NCI-H2081 (cell line): ENCODE data around the gene PTPRN2.

Experiments used
- DNase-seq, 2 experiments: peaks; one replicate each; lab custom pipeline; 2025; lab: John Stamatoyannopoulos, UW

Gene PTPRN2

DNA sequence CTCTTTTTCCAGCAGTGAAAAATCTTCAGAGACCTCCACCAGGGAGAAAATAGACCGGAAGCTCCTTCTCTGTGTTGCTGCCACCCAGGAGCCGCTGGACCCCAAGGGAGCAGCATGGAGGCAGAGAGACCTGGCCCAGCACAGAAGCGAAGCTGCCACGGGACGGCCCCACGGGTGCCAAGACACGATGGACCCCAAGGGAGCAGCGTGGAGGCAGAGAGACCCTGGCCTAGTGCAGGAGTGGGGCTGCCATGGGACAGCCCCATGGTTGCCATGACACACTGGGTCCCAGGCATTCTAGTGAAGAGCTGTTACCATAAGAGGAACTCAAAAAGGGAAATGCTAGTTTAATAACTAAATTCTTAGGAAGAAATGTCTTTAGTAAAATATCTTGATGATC lies 186.3 kb downstream of the PTPRN2 start:
- no peak for DNase-seq

DNA sequence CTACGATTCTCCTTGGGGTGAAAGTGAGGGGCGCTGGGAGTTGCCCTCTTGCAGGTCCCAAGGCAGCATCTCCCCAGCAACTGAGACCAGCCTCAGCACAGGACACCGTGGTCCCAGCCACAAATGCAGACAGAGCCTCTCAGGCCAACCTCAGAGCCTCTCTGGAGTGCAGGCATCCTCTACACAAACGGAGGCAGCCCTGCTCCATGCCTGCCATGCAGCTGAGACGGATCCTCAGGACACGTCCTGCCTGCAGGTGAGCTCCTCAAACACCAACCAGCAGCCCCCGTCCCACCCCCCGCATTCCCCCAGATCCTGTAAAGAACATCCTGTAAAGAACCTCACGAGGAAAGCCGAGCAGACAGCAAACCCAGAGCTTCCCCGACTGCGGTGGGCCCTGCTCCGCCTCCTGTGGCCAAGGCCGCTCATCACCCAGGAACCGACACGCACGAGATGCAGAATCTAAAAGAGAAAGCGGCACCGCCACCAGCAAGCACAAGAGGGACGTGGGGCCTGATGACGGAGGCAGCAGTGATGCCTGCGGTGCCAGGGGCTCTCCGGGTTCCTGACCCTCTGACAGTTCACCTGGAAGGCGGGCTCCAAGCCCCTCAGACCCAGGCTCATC lies 186.9 kb downstream of the PTPRN2 start:
- no peak for DNase-seq

DNA sequence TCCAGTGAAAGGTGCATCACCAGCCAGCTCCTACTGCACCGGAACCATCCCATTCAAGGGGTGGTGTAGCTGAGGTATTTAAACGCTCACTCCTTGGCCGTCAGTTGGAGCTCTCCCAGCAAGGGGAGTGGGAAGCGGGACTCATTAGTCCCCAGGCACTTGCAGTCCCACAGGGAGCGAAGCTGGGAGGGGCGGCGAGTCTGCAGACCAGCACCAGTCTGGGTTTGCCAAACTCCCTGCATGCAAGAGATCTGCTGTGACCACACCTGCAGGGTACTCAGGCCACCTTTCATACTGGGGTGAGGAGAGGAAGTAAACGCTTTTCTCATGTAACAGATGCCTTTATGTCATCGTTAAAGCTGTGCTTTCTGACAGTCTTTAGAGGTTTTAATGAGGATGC lies 187.9 kb downstream of the PTPRN2 start:
- no peak for DNase-seq

DNA sequence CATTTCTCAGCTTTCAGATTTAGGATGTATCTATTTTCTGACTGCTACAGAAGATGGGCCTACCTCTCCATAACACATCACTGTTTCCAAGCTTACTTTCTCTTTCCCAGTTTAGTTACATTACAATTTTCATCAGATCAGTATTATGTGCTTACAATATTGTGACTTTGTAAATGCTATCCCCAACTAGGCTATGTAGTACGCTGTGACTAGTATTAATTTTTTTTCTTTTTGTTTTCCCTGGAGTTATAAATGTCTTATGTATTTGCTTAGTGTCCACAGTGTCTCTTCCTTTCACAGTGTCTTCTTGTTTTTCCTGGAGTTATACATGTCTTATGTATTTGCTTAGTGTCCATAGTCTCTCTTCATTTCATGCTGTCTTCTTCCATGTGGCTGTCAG lies 188.9 kb downstream of the PTPRN2 start:
- no peak for DNase-seq

DNA sequence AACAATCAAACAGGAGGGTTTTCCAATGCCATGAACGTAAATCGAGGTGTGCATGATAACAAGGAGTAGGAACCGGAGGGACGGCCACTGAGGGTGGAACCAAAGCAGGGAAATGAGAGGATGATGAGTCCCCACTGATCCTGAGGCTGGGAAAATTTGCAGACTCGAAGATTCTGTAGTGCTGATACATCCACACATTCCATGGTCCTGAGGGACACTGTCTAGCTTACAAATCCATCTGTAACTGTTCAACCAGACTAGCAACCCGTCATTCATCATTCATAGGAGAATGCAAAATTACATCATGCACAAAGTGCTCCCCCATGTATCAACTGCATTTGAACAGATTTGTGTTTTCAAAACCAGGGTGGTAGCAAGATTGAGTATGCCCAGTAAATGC lies 189.7 kb downstream of the PTPRN2 start:
- no peak for DNase-seq

DNA sequence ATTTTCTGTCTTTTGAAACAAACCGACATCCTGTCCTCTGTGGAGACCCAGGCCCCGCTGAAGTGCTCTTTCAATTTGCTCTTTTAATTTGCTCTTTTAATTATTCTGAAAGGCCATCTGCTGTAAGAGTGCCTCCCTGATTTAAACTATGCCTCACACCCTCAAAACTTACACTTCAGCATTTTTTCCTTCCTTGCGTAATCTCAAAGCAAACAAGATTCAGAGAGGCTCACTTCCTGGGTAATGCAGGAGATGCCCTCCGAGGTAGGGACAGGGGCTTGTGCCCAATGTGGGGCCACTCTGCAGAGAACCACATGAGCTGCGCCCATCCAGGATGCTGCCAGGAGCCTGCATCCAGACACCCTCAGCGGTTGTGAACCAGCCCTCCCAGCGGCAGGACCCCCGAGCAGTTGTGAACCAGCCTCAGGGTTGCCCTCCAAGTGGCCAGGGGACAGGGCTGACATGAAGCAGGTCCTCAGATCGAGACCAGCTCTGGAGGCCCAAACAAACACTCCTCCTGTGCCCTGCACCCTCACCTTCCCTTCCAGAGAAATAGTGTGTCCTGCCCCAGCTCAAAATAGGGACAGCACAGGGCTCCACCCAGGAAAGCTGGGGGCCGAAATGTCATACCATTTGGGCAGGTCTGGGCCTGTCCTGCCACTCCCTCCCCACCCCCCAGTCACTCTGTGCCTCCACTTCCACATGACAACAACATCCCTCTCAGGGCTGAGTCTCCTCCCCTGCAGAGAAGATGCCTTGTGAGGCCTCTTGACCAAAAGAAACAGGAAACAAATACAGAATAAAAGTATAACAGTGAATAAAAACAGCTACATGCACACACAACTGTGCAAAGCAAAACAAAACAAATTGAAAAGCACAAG lies 190.4 kb downstream of the PTPRN2 start:
- no peak for DNase-seq

DNA sequence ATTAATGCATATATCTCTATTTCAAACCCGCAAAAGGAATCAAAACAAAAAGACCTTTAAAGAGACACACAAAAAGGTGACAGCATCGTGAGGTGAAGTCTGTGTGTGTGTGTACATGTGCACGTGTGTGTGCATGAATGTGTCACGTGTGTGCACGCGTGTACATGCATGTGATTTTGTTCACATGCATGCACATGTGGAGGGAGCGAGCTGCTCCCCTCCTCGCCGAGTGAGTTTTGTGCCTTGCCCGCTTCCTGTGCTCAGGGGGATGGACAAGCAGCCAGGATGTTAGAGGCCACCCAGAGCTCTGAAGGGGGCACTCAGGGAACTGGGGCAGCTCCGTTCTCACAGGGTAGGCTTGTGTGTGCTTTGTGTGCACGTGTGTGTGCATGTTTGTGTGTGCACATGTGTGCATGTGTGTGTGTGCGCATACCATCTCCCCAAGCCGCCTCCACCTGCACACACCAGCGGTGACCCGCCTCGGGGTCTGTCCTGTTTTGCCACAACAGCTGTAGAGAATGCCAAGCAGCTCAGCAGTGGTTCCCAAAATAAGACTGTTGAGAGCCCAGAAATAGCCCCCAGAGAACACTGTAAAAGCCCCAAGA lies 191.2 kb downstream of the PTPRN2 start:
- DNase-seq, result no peak

DNA sequence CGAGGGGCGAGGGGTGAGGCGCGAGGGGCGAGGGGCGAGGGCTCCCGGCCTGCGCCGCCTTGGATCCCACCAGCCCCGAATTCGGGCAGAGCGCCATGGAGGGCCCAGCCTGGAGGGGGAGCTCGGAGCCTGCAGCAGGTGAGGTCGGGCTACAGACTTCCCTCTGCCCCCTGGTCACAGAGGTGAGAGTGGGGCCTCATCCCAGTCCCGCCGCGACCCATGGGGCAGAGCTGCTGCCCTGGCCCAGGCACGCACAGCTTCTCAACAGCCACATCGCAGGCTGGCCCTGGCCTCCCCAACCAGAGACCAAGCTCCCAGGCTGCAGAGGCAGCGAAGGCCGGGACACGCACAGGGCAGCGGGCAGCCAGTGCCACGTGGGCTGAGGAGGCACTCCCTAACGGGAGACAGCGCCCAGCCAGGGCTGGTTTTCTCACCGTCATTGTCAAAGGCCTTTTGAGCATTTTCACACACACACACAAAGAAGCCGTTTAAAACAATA lies 191.8 kb downstream of the PTPRN2 start:
- peak in 1 of 2 experiments; percentile 12 for DNase-seq

DNA sequence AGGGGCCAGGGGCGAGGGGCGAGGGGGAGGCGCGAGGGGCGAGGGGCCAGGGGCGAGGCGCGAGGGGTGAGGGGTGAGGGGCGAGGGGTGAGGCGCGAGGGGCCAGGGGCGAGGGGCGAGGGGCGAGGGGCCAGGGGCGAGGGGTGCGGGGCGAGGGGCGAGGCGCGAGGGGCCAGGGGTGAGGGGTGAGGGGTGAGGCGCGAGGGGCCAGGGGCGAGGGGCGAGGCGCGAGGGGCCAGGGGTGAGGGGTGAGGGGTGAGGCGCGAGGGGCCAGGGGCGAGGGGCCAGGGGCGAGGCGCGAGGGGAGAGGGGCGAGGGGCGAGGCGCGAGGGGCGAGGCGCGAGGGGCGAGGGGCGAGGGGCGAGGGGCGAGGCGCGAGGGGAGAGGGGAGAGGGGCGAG lies 192.3 kb downstream of the PTPRN2 start:
- DNase-seq, result no peak

DNA sequence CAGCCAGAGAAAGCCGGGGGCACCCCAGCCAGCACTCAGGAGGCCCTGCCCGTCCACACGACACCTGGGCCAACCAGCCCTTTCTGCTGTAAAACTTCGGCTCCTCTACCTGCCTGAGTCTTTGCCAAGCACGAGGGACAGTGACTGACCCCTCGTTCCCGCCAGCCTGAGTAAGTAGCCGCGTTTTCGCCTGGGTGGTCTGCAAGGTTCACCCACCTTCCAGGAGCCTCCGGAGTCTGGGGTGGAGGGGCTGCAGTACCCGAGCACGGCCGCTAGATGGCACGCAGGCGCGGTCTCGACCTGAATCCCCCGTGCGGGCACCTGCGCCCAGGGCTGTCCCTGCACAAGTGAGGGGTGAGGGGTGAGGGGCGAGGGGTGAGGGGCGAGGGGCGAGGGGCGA lies 192.7 kb downstream of the PTPRN2 start:
- no peak for DNase-seq

DNA sequence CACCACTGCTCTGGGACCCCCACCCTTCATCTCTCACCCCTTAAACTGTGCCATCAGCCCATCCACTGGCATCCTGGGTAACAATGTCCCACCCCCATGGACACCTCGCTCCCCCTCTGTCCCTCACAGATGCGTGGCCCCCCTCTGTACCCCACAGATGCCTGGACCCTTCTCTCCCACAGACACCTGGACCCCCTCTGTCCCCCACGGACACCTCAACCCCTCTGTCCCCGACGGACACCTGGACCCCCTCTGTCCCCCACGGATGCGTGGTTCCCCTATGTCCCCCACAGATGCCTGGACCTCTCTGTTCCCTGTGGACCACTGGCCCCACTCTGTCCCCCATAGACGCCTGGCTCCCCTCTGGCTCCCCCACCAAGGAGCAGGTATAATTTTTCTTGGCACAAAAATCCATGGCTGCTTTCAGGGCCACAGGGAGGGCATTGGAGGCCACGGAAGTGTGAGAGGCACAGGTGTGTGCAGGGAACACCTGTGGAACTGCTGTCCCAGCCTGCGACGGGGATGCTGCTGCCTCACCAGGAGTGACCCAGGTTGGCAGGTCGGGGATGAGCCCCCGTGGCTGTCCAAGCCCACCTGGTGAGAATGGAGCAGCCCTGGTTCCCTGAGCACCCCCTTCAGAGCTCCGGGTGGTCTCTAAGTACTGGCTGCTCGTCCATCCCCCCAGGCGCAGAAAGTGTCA lies 193.5 kb downstream of the PTPRN2 start:
- no peak for DNase-seq

DNA sequence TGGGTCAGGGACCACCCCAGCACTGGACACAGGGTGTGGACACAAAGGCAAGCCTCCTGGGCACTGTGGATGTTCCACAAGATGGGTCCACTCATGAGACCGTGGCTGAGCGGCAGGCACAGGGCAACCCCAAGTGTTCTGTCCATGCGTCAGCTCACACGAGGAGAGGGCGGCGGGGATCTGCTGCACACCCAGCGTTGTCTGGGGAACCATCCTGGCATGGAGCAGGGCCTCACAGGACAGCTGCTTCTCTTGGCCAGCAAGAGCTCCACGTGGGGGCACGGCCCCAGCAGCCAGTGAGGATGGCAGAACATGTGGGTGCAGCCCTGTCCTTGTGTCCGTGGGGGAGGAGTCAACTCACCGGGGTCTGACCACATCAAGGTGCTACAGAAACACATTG lies 195.4 kb downstream of the PTPRN2 start:
- no peak for DNase-seq

DNA sequence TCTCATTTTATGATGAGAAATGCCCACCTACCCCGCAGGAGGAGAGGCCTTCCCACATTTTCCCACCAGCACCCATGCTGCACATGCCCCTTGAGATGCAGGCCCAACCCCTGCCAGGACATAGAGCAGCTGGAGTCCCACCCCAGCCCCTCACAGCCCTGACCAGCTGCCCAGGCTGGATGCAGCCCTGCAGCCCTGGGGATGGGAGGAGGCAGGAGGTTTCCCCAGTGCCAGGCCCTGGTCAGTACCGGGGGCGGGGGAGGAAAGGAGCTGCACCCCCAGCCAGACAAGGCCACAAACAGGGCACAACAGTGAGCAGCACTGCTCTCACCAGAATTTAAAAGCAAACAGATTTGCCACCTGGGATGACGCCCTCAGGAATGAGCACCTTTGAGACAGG lies 196.1 kb downstream of the PTPRN2 start:
- no peak for DNase-seq

DNA sequence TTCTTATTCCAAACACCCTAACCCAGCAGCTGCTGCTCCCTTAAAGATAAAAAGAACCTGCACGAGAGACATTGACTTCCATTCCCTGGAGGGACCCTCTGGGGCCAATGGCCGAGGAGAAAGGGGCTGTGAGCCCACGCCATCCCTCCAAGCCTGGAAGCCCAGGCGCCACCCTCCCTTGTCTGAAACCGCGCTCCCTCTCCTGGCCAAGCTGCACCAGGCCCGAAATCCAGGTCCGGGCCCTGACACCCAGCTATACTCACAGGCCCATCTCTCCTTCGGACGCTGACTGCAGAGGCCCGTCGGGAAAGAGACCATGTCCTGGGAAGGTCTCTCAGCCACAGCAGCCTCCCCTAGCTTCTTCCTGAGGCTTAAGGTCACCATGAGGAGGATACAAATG lies 196.5 kb downstream of the PTPRN2 start:
- DNase-seq, result no peak

DNA sequence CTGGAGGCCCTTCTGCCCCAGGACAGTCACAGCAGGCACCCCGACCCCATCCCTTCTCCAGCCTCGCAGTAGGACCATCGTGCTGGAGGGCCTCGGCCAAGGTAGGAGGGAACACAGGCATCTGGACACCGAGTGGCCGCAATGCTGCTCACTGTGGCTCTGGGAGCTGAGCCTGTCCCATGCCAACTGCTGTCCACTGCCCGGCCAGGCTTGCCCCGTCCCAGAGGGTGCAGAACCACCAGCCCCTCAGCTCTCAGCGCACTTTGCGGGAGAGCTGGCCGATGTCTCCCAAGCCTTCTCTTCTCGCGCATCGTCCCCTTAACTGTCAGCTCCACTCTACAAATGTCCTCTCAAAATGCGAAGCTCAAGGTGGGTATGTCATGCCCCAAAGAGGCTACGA lies 197.2 kb downstream of the PTPRN2 start:
- no peak for DNase-seq

DNA sequence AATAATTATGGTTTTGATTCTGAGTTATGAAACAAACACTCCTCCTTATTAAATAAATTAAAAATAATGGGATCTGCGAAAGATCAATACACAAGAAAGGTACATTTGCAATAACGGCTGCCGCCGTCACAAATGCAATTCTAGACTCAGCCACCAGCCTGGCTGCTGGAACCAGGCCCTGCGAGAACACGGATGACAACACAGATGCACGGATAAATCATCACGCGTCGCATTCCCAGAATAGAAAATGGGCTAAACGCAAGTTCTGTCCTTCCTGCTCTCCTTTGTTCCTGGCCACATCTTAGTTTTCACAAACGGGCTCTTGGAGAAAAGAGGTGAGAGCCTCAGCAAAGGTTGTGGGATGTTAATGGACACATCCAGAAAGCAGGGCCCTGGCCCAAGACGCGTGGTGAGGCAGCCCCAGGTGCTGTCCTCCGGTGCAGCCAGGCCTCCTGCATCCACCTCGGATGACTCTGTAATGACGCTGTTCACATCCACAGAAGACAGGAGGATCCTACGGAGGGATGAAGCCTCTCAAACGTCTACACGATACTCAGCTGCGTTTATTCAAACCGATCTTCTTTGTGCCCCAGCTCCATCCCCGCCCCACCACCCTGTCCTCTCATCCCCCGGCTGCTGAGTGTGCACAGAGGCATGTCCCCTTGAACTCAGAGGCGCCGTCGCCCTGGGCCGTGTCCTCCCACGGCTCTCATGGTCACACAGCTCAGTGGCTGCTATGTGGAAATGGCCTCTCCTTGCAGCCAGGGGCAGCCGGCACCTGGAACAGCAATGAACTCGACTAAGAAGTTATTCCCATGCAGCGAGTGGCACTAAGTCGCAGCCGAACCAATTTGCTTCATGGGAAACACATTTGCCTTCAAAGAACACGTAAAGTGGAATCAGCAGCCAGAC lies 197.9 kb downstream of the PTPRN2 start:
- no peak for DNase-seq

DNA sequence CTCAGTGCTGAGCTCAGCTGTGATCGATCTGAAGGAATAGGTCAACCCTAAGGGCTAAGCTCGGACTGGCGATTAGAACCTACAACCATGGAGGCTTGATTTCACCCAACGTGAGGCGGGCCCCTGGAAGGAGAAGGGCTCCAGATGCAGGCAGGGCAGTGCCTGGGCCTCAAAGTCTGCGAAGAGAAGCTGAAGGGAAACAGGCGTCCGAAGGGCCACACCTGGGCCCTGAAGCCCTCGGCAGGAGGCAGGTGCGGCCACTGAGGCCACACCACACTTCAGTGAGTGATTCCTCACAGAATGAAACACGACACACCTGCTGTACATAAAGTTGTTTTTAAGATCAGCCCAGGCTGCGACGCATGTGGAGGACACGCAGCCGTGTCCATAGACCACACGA lies 198.7 kb downstream of the PTPRN2 start:
- no peak for DNase-seq

DNA sequence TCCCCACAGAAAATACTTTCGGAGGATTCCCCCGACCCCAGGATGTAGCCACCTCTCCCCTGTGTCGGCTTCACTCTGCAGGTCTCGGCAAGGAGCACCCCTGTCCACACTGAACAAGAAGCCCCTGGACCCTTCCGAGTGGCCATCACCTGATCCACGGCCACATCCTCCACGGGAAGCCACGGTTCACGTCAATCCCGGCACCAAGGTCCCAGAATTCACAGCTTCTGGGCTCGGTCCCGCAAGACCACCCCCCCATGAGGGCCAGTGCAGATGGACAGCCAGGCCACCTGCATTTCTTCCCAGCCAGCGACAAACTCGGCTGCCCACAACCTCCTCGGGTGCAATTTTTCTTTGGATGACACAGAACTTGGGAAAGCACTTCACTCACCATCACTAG lies 199.6 kb downstream of the PTPRN2 start:
- no peak for DNase-seq

DNA sequence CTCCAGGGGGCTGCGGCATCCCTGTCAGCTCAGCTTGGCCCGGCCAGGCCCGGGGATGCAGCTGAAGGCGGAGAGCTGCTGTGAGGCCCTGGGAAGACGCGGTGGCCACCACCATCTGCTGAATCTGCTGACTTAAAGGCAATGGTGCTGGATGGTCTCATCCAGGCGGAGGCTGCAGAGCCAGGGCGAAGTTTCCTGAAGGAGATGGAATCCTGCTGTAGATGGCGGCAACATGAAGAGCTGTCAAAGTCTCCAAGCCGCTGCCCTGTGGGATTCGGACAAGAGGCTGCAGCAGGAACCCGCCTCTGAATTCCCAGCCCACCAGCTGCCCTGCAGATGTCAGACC lies 200.1 kb downstream of the PTPRN2 start:
- no peak for DNase-seq

DNA sequence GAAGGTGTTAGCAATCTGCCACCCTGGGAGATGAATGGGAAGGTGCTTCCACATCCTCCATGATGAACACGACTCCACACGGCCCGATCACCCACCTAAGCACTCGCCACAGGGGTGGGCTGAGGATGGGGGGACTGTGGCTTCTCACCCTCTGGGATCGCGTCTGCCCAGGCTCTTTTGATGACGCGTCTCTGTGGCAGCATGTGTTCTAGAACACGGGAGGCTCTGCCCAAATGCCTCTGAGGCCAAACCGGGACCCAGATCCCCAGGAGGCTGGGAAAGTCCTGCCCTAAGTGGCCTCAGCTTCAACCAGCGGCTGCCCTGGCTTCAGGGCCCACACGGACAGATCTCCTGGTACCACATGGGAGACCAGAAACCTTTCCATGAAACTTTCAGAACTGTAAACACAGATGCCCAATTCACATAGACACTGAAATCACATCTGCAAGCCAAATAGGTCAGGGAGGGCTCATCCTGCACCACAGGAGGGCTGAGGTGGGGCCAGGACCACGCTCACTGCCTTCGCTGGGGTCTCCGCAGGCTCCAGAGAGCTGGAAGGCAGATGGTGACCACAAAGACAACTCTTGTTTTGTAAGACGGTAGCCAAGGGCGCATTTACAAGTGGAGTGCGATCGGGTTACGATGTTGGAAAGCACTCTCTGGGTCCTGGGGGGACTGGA lies 200.6 kb downstream of the PTPRN2 start:
- no peak for DNase-seq

DNA sequence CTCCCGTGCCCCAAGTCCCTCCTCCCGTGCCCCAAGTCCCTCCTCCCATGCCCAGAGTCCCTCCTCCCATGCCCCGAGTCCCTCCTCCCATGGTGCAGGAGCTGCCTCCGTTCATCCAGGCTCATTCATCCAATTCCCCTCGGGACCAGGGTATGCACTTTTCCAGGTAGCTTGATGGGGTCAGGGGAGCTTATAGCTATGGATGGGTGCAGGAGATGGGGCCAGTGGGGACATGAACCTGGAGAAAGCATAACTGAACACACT lies 201.3 kb downstream of the PTPRN2 start:
- no peak for DNase-seq
